Measurements from ENCODE around the gene CCDC88C. TPM values are rescaled to one million over a fixed set of nuclear protein-coding genes. Genes with fewer than 3 reads are reported as not detected.

The CCDC88C gene
- total RNA-seq, 1 donor from 2014 or later = 9.4 TPM

DNA sequence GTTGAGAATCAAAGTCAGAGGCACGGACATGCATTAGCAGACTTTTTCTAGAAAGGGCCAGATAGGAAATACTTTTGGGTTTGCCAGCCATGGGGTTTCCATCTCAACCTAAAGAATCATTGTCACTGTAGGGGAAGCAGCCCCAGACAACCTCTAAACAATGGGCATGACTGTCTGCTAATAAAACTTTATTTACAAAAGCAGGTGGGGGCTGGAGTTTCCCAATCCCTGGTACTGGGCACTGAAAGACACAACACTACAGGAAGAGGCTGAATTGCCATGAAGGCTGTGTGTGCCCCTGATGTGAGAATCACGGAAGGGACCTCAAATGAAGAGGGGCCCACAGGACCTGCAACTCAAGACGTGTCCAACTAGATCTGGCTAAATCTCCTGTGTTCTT is 111.1 kb downstream of the CCDC88C start:
- Histone ChIP-seq H3K9ac (ENCODE audit: low read depth in 1 of 3, low read length in 3 of 3) (no peak overlapping the region), H3K36me3 (ENCODE audit: control insufficient read depth in 3 of 3, insufficient read depth in 3 of 3, low read length in 3 of 3) (peaks cover 0 to 7% (median 2%) of the 10 kb centered on the region in 3 donors), H3K27ac (ENCODE audit: low read depth, low read length) (no peak overlapping the region), H3K4me1 (ENCODE audit: control insufficient read depth in 3 of 3, insufficient read depth in 3 of 3, low read length in 3 of 3) (peaks cover 0 to 3% (median 2%) of the 10 kb centered on the region in 3 donors), H3K9me3 (ENCODE audit: control insufficient read depth in 3 of 3, low read length in 3 of 3) (no peaks in the 10 kb centered on the region), H3K27me3 (ENCODE audit: control insufficient read depth in 3 of 3, insufficient read depth in 3 of 3, low read length in 3 of 3) (peaks cover 0 to 4% (median 3%) of the 10 kb centered on the region in 3 donors), H3K4me3 (ENCODE audit: low read length in 3 of 3) (no peak overlapping the region)

DNA sequence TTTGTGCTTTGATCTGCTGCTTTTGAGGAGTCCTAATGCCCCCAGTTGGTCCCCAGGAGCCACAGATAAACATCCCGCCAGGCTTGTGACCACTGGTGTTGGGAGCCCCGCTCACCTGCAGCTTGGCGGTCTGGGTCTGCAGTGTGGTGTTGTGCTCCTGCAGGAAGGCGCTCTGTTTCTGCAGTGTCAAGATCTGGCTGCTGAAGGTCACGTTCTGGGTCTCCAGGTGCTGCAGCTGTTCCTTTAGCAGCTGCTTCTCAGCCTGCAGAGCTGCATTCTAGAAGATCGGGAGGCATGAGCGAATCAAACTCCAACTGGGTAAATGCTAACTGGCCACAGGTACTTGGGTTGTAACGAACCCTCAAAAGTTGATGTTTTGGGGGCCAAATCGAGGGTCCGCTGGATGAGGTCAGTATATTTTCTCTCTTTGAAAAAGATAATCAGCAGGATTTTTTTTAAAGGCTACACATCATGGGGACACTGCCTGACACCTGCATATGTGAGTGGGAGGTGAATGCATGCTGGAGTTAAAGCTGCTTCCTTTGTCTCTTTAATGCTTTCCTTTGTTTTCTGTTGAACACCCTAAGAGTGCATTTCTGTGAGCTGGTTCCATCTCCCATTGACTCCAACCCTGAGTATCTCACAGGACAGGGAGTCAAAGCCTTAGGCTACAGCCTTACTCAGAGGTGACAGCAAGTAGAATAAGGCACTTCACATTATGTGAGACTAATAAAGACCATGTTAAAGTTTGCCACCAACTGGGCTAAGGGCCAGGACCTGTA is 111.8 kb downstream of the CCDC88C start:
- H3K9ac ChIP-seq (ENCODE audit: low read depth in 1 of 3, low read length in 3 of 3) = no peak overlapping the region
- H3K27me3 ChIP-seq (ENCODE audit: control insufficient read depth in 3 of 3, insufficient read depth in 3 of 3, low read length in 3 of 3) = peaks cover 0 to 4% (median 3%) of the 10 kb centered on the region in 3 donors
- no peak overlapping the region for H3K4me3 ChIP-seq (ENCODE audit: low read length in 3 of 3)
- no peak overlapping the region for H3K27ac ChIP-seq (ENCODE audit: low read depth, low read length)
- peaks cover 0 to 7% (median 2%) of the 10 kb centered on the region in 3 donors for H3K36me3 ChIP-seq (ENCODE audit: control insufficient read depth in 3 of 3, insufficient read depth in 3 of 3, low read length in 3 of 3)
- H3K9me3 ChIP-seq (ENCODE audit: control insufficient read depth in 3 of 3, low read length in 3 of 3) = no peaks in the 10 kb centered on the region
- H3K4me1 ChIP-seq (ENCODE audit: control insufficient read depth in 3 of 3, insufficient read depth in 3 of 3, low read length in 3 of 3) = peaks cover 0 to 3% (median 2%) of the 10 kb centered on the region in 3 donors

DNA sequence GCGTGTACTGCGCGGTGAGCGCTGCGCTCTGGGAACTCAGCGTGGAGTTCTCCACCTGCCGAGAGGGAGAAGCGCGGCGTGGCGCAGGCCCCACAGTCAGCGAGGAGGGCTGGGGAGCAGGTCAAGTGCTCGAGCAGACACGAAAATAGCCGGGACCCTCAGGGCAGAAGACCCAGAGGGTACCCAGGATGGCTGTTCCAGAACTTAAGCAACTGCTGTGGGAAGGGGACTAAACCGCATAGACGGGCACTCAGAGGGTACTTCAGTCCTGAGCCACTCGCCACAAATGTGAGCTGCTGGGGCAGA is 113.7 kb downstream of the CCDC88C start:
- peaks cover 0 to 8% (median 2%) of the 10 kb centered on the region in 3 donors for H3K36me3 ChIP-seq (ENCODE audit: control insufficient read depth in 3 of 3, insufficient read depth in 3 of 3, low read length in 3 of 3)
- no peak overlapping the region for H3K4me3 ChIP-seq (ENCODE audit: low read length in 3 of 3)
- H3K9ac ChIP-seq (ENCODE audit: low read depth in 1 of 3, low read length in 3 of 3) = no peak overlapping the region

DNA sequence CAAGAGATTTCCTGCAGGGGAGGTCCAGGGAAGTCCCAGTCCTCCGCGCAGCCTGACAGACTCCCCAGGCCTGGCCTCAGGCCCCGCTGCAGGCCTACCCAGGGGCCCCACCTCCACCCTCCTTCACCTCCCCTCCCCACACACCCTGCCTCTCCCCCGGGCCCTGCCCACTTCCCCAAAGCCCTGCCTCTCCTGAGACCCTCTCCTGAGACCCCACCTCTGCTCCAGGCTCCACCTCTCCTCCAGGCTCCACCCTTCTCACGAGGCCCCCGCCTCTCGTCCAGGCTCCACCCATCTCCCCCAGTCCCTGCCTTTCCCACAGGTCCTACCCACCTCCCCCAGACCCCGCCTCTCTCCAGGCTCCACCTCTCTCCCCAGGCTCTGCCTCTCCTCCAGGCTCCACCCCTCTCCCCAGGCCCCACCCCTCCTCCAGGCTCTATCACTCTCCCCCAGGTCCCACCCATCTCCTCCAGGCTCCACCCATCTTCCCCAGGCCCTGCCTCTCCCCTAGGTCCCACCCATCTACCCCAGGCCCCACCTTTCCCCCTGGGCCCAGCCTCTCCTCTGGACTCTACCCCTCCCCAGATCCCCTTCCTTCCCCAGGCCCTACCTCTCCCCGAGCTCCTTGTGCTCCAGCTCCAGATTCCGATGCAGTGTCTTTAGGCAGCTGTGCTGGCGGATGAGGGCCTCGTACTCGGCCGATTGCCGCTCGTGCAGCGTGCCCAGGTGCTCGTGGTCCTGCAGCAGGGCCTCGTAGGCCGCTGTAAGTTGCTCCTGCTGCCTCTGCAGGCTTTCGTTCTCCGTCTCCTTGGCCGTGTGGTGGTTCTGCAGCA is 114.3 kb downstream of the CCDC88C start:
- Histone ChIP-seq H3K4me1 (ENCODE audit: control insufficient read depth in 3 of 3, insufficient read depth in 3 of 3, low read length in 3 of 3) (peaks cover 0 to 3% (median 2%) of the 10 kb centered on the region in 3 donors), H3K36me3 (ENCODE audit: control insufficient read depth in 3 of 3, insufficient read depth in 3 of 3, low read length in 3 of 3) (peaks cover 0 to 8% (median 2%) of the 10 kb centered on the region in 3 donors), H3K9ac (ENCODE audit: low read depth in 1 of 3, low read length in 3 of 3) (no peak overlapping the region), H3K27me3 (ENCODE audit: control insufficient read depth in 3 of 3, insufficient read depth in 3 of 3, low read length in 3 of 3) (peaks cover 0 to 7% (median 4%) of the 10 kb centered on the region in 3 donors), H3K4me3 (ENCODE audit: low read length in 3 of 3) (peak overlapping the region in 1 of 3 donors; percentile 35), H3K27ac (ENCODE audit: low read depth, low read length) (no peak overlapping the region), H3K9me3 (ENCODE audit: control insufficient read depth in 3 of 3, low read length in 3 of 3) (no peaks in the 10 kb centered on the region)

More for the DNA sequence above, 113.7 kb downstream of the CCDC88C start:
- Histone ChIP-seq H3K27me3 (ENCODE audit: control insufficient read depth in 3 of 3, insufficient read depth in 3 of 3, low read length in 3 of 3) (peaks cover 0 to 7% (median 4%) of the 10 kb centered on the region in 3 donors), H3K4me1 (ENCODE audit: control insufficient read depth in 3 of 3, insufficient read depth in 3 of 3, low read length in 3 of 3) (peaks cover 0 to 3% (median 2%) of the 10 kb centered on the region in 3 donors), H3K9me3 (ENCODE audit: control insufficient read depth in 3 of 3, low read length in 3 of 3) (no peaks in the 10 kb centered on the region), H3K27ac (ENCODE audit: low read depth, low read length) (no peak overlapping the region)

DNA sequence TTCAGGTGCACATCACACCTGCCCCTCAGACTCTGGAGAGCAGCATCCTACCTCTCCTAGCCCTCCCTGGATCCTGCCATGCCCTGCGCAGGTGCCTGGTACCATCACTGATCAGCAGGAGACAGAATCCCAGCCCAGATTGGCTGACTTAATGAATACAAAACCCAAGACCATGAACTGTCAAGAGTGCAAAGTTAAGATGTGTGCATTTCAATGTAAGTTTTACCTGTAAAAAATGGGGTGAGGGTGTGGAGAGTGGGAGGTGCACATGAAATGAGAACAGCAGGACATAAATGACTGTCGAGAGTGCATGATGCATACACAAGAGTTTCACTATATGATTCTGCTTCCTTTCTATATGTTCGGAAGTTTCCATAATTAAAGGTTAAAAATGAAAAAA is 115.2 kb downstream of the CCDC88C start:
- Histone ChIP-seq H3K9me3 (ENCODE audit: control insufficient read depth in 3 of 3, low read length in 3 of 3) (no peaks in the 10 kb centered on the region), H3K9ac (ENCODE audit: low read depth in 1 of 3, low read length in 3 of 3) (no peak overlapping the region), H3K4me3 (ENCODE audit: low read length in 3 of 3) (no peak overlapping the region), H3K27ac (ENCODE audit: low read depth, low read length) (no peak overlapping the region), H3K27me3 (ENCODE audit: control insufficient read depth in 3 of 3, insufficient read depth in 3 of 3, low read length in 3 of 3) (peaks cover 0 to 4% (median 0%) of the 10 kb centered on the region in 3 donors), H3K4me1 (ENCODE audit: control insufficient read depth in 3 of 3, insufficient read depth in 3 of 3, low read length in 3 of 3) (peaks cover 0 to 3% (median 2%) of the 10 kb centered on the region in 3 donors), H3K36me3 (ENCODE audit: control insufficient read depth in 3 of 3, insufficient read depth in 3 of 3, low read length in 3 of 3) (peaks cover 0 to 3% (median 0%) of the 10 kb centered on the region in 3 donors)

DNA sequence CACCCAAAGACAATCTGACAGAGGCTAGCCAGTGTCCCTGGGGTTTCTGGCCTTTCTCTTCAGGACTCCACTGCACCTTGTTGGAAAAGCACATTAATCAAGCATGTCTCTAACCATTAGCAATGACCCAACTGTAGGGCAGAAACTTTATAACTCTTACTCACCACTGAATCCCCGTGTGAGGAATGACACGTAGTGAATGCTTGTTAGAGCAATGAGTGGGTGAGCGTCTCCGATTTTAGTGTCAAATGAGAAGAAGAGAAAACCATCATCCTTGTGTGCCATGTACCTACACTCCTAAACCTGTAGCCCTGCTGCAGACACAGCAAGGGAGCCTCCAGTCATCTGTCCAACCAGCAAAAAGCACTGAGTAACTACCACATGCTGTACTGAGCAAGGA is 116.7 kb downstream of the CCDC88C start:
- H3K4me3 ChIP-seq (ENCODE audit: low read length in 3 of 3) = no peak overlapping the region
- H3K4me1 ChIP-seq (ENCODE audit: control insufficient read depth in 3 of 3, insufficient read depth in 3 of 3, low read length in 3 of 3) = peaks cover 0 to 3% (median 2%) of the 10 kb centered on the region in 3 donors
- H3K27ac ChIP-seq (ENCODE audit: low read depth, low read length) = no peak overlapping the region
- no peaks in the 10 kb centered on the region for H3K9me3 ChIP-seq (ENCODE audit: control insufficient read depth in 3 of 3, low read length in 3 of 3)
- H3K36me3 ChIP-seq (ENCODE audit: control insufficient read depth in 3 of 3, insufficient read depth in 3 of 3, low read length in 3 of 3) = peaks cover 0 to 1% (median 0%) of the 10 kb centered on the region in 3 donors
- H3K27me3 ChIP-seq (ENCODE audit: control insufficient read depth in 3 of 3, insufficient read depth in 3 of 3, low read length in 3 of 3) = peaks cover 0 to 4% (median 0%) of the 10 kb centered on the region in 3 donors
- no peak overlapping the region for H3K9ac ChIP-seq (ENCODE audit: low read depth in 1 of 3, low read length in 3 of 3)

DNA sequence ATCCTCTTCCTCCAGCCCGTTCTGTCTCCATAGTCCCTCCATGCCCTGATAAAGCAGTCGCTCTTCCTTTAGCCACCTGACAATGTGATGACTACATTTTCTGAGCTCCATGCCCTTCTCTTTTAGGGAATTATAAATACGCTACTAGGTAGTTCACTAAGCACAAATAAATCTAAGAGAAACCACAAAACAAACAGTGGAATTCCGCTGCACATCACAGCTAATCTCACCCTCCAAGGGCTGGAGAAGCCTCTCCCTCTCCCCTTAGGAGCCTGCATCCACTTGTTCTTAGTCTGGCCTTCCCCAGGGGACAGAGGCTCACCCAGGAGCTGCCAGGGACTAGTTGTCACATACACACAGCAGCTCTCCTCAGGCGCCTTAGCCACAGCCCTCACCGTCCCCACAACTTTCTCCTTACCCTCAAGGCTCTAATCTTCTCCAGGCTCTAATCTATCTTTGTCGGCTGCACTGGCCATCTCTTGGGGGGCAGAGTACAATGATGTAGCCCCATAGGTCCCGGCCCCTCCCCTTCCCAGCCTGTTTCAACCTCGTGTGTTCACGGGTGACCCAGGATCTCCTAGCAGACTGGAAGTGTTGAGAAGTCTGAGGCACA is 117.2 kb downstream of the CCDC88C start:
- H3K4me3 ChIP-seq (ENCODE audit: low read length in 3 of 3) = no peak overlapping the region
- H3K9ac ChIP-seq (ENCODE audit: low read depth in 1 of 3, low read length in 3 of 3) = no peak overlapping the region
- peaks cover 0 to 3% (median 2%) of the 10 kb centered on the region in 3 donors for H3K4me1 ChIP-seq (ENCODE audit: control insufficient read depth in 3 of 3, insufficient read depth in 3 of 3, low read length in 3 of 3)
- H3K27ac ChIP-seq (ENCODE audit: low read depth, low read length) = no peak overlapping the region
- peaks cover 0 to 4% (median 0%) of the 10 kb centered on the region in 3 donors for H3K27me3 ChIP-seq (ENCODE audit: control insufficient read depth in 3 of 3, insufficient read depth in 3 of 3, low read length in 3 of 3)
- H3K9me3 ChIP-seq (ENCODE audit: control insufficient read depth in 3 of 3, low read length in 3 of 3) = no peaks in the 10 kb centered on the region
- H3K36me3 ChIP-seq (ENCODE audit: control insufficient read depth in 3 of 3, insufficient read depth in 3 of 3, low read length in 3 of 3) = peaks cover 0 to 3% (median 0%) of the 10 kb centered on the region in 3 donors

DNA sequence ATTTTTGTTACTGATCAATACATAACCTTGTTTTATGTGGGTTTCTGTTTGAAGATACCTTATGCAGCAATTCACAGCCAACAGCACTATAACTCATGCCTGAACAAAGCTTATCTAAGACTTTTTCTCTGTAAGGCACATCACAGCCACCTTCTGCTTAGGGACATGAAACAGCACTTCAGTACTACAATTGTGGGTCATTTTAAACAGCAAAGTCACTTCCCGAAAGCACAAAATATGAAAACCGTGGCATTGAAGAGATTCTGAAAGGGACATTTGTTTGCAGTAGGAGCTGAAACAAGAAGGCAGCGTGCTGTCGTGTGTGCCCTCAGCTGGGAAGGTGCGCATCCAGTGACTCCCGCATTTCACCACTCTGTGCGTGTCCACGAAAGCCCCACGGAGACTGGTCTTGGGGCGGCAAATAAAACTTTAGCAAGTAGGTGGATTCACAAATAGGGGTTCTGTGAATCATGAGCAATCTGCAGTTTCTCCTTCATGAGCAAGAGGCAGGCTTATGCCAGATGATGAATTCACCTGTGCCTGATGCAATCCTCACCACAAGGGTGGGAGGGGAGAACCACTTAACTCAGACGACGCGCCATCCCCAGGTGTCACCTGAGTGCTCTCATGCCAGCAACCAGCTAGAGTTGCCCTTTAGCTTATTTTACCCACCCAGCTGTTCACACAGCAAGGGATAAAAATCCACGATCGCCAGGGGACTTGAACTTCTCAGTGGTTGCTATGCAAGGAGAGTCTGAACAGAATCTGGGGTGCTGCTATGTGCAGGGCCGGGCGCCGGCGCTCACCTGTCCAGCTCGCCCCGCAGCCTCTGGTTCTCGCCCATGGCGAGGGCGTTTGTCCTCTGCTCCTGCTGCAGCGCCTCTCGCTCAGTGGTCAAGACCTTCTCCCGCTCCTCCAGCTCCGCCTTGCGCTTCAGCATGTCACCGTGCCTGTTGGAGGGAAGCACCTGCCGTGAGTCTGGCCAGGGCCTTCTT is 118.2 kb downstream of the CCDC88C start:
- Histone ChIP-seq H3K27ac (ENCODE audit: low read depth, low read length) (no peak overlapping the region), H3K36me3 (ENCODE audit: control insufficient read depth in 3 of 3, insufficient read depth in 3 of 3, low read length in 3 of 3) (peaks cover 0 to 3% (median 0%) of the 10 kb centered on the region in 3 donors)

DNA sequence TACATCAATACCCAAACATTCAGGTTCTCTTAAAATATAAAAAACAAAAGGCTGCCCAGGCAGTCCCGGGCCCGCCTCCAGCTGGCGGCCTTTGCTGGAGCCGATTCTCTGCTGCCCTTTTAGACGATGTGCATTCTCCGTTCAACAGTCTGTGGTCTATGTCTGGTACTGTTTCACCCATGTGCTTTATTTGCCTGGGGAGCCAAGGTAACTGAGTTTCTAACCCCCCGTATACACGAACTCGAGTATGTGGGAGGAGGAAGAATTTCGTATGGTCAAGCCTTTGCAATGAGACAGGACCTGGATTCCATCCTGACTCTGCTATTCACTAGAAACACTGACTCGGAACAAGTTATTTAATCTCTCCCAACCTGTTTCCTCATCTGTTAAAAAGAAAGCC is 119.0 kb downstream of the CCDC88C start:
- no peak overlapping the region for H3K4me3 ChIP-seq (ENCODE audit: low read length in 3 of 3)
- no peak overlapping the region for H3K27ac ChIP-seq (ENCODE audit: low read depth, low read length)
- no peak overlapping the region for H3K9ac ChIP-seq (ENCODE audit: low read depth in 1 of 3, low read length in 3 of 3)
- peaks cover 0 to 4% (median 0%) of the 10 kb centered on the region in 3 donors for H3K27me3 ChIP-seq (ENCODE audit: control insufficient read depth in 3 of 3, insufficient read depth in 3 of 3, low read length in 3 of 3)
- peaks cover 0 to 1% (median 0%) of the 10 kb centered on the region in 3 donors for H3K4me1 ChIP-seq (ENCODE audit: control insufficient read depth in 3 of 3, insufficient read depth in 3 of 3, low read length in 3 of 3)
- H3K36me3 ChIP-seq (ENCODE audit: control insufficient read depth in 3 of 3, insufficient read depth in 3 of 3, low read length in 3 of 3) = peaks cover 0 to 3% (median 0%) of the 10 kb centered on the region in 3 donors
- H3K9me3 ChIP-seq (ENCODE audit: control insufficient read depth in 3 of 3, low read length in 3 of 3) = no peaks in the 10 kb centered on the region

More for the DNA sequence above, 118.2 kb downstream of the CCDC88C start:
- Histone ChIP-seq H3K9me3 (ENCODE audit: control insufficient read depth in 3 of 3, low read length in 3 of 3) (no peaks in the 10 kb centered on the region), H3K4me3 (ENCODE audit: low read length in 3 of 3) (no peak overlapping the region), H3K9ac (ENCODE audit: low read depth in 1 of 3, low read length in 3 of 3) (no peak overlapping the region), H3K27me3 (ENCODE audit: control insufficient read depth in 3 of 3, insufficient read depth in 3 of 3, low read length in 3 of 3) (peaks cover 0 to 4% (median 0%) of the 10 kb centered on the region in 3 donors), H3K4me1 (ENCODE audit: control insufficient read depth in 3 of 3, insufficient read depth in 3 of 3, low read length in 3 of 3) (peaks cover 0 to 3% (median 2%) of the 10 kb centered on the region in 3 donors)
